ENCODE results near the gene MAMDC4. TPM values are rescaled to one million over a fixed set of nuclear protein-coding genes. Genes with fewer than 3 reads are reported as not detected.

The MAMDC4 gene
- total and polyA plus RNA-seq, 2 of the 13 experiments (the other 11 are each of a cell fraction or from before 2014, with no cell fraction given): 6.0 to 6.8 TPM

- no peak for TF ChIP-seq ZBTB4 (CRISPR knock-in tag; IDR thresholded peaks at IDR 0.05; ENCODE audit: borderline replicate concordance)
- no peak for TF ChIP-seq ZKSCAN1 (IDR thresholded peaks at IDR 0.05; ENCODE audit: low read length)
- TF ChIP-seq ZNF350 (CRISPR knock-in tag; IDR thresholded peaks at IDR 0.05; ENCODE audit: borderline replicate concordance, low read depth): no peak
- no peak for TF ChIP-seq ZNF10 (CRISPR knock-in tag; IDR thresholded peaks at IDR 0.05; ENCODE audit: borderline replicate concordance, low read depth)
- no peak for TF ChIP-seq ZNF597 (CRISPR knock-in tag; IDR thresholded peaks at IDR 0.05)
- no peak for TF ChIP-seq ISL2 (CRISPR knock-in tag; IDR thresholded peaks at IDR 0.05)
- no peak for TF ChIP-seq CCDC6 (CRISPR knock-in tag; IDR thresholded peaks at IDR 0.05)
- TF ChIP-seq MXI1 (IDR thresholded peaks at IDR 0.05; ENCODE audit: borderline replicate concordance, low read depth, low read length): peak; percentile 25; the same call in 1 of the 3 replicates
- no peak for TF ChIP-seq JARID2 (CRISPR knock-in tag; IDR thresholded peaks at IDR 0.05; ENCODE audit: insufficient replicate concordance)
- TF ChIP-seq ZFP62 (CRISPR knock-in tag; IDR thresholded peaks at IDR 0.05): no peak
- TF ChIP-seq ONECUT2 (CRISPR knock-in tag; IDR thresholded peaks at IDR 0.05): no peak
- no peak for TF ChIP-seq ZNF235 (CRISPR knock-in tag; IDR thresholded peaks at IDR 0.05; ENCODE audit: borderline replicate concordance)
- no peak for TF ChIP-seq RCOR2 (CRISPR knock-in tag; IDR thresholded peaks at IDR 0.05)
- 0 out of 2 replicates have a peak, but pooled peaks have one; percentile 23 for TF ChIP-seq TFDP2 (CRISPR knock-in tag; IDR thresholded peaks at IDR 0.05)
- TF ChIP-seq SP1 (IDR thresholded peaks at IDR 0.05): no peak
- no peak for TF ChIP-seq SP1 (CRISPR knock-in tag; IDR thresholded peaks at IDR 0.05)
- TF ChIP-seq ZNF629 (CRISPR knock-in tag; conservative IDR thresholded peaks at IDR 0.05): 0 out of 2 replicates have a peak, but pooled peaks have one; percentile 17
- no peak for TF ChIP-seq AHR (CRISPR knock-in tag; IDR thresholded peaks at IDR 0.05)
- TF ChIP-seq PHF20 (CRISPR knock-in tag; IDR thresholded peaks at IDR 0.05): 0 out of 2 replicates have a peak, but pooled peaks have one; percentile 11
- no peak for TF ChIP-seq IKZF1 (IDR thresholded peaks at IDR 0.05)
- no peak for TF ChIP-seq MZF1 (CRISPR knock-in tag; IDR thresholded peaks at IDR 0.05; ENCODE audit: borderline replicate concordance)
- no peak for TF ChIP-seq TBP (CRISPR knock-in tag; IDR thresholded peaks at IDR 0.05)
- no peak for TF ChIP-seq ZNF776 (CRISPR knock-in tag; IDR thresholded peaks at IDR 0.05)
- TF ChIP-seq ZNF562 (CRISPR knock-in tag; IDR thresholded peaks at IDR 0.05; ENCODE audit: borderline replicate concordance): no peak
- TF ChIP-seq THRA (CRISPR knock-in tag; IDR thresholded peaks at IDR 0.05; ENCODE audit: borderline replicate concordance): no peak
- 0 out of 2 replicates have a peak, but pooled peaks have one; percentile 63 for TF ChIP-seq ZNF430 (CRISPR knock-in tag; IDR thresholded peaks at IDR 0.05)
These were observed 29.6 kb downstream of the MAMDC4 start (continued) for GRCh38 chr9:136881691-136882108.
